Measurements from ENCODE around the gene NKX1-2. TPM values are rescaled to one million over a fixed set of nuclear protein-coding genes. Genes with fewer than 3 reads are reported as not detected.
"Not testable (repeated sequence)": the region's sequence is repeated elsewhere in the genome, so short reads cannot be mapped to it uniquely, and the experiment has no call there.

Gene NKX1-2
- total RNA-seq, 1 experiment from 2014 or later, result 57.7 TPM

DNA sequence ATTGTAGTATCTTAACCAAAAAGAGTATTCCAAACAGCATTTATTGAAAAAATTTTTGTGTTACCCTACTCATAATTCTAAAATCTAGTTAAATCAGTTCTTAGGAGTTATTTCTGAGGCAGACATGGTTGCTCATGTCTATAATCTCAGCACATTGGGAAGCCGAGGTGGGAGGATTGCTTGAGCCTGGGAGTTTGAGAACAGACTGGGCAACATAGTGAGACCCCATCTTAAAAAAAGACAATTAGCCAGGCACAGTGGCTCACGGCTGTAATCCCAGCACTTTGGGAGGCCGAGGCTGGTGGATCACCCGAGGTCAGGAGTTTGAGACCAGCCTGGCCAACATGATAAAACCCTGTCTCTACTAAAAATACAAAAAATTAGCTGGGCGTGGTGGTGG is 8.1 kb downstream of the NKX1-2 start:
- ATAC-seq; H3K4me1 Mint-ChIP-seq; POLR2A ChIA-PET; CTCF ChIA-PET; H3K9me3 Mint-ChIP-seq; H3K4me3 Mint-ChIP-seq; H3K36me3 Mint-ChIP-seq; H3K27ac Mint-ChIP-seq; DNase-seq (ENCODE audit: low spot score): not testable (repeated sequence)
- TF ChIP-seq ZNF121 (CRISPR knock-in tag; IDR thresholded peaks at IDR 0.05), result peak; percentile 53; the same call in 1 of the 2 replicates
- peaks cover 14% of the 10 kb centered on the region for H3K27me3 Mint-ChIP-seq (ENCODE audit: low read depth)

DNA sequence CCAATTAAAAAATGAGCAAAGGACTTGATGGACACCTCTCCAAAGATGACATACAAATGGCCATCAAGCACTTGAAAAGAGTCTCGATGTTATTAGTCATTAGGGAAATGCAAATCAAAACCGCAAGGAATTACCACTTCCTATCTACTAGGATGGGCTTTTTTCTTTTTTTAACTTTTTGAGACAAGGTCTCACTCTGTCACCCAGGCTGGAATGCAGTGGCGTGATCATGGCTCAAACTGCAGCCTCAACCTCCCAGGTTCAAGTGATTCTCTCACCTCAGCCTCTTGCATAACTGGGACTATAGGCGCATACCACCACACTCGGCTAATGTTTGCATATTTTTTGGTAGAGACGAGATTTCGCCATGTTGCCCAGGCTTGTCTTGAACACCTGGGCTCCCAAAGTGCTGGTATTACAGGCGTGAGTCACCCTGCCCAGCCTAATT is 13.6 kb downstream of the NKX1-2 start:
- CTCF ChIA-PET, result no interaction called here
- DNase-seq (ENCODE audit: low spot score) (no peak), ATAC-seq (no peak)

DNA sequence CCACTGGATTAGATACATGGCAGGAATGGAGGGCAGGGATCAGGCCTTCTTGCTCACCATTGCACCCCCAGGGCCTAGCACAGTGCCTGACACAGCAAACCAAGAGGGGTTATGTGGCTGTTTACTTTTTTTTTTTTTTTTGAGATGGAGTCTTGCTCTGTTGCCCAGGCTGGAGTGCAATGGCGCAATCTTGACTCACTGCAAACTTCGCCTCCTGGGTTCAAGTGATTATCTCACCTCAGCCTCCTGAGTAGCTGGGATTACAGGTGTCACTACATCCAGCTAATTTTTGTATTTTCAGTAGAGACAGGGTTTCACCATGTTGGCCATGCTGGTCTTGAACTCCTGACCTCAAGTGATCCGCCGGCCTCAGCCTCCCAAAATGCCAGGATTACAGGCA is 14.2 kb downstream of the NKX1-2 start:
- H3K4me3 Mint-ChIP-seq; H3K9me3 Mint-ChIP-seq; H3K27ac Mint-ChIP-seq; H3K4me1 Mint-ChIP-seq; DNase-seq (ENCODE audit: low spot score); H3K36me3 Mint-ChIP-seq; POLR2A ChIA-PET; ATAC-seq; CTCF ChIA-PET; H3K27me3 Mint-ChIP-seq (ENCODE audit: low read depth): not testable (repeated sequence)
- peak; percentile 45; the same call in 1 of the 2 replicates for TF ChIP-seq ZNF121 (CRISPR knock-in tag; IDR thresholded peaks at IDR 0.05)

More for the DNA sequence above, 13.6 kb downstream of the NKX1-2 start:
- Mint-ChIP-seq H3K4me3 (no peak overlapping the region), H3K27me3 (ENCODE audit: low read depth) (no peaks in the 10 kb centered on the region), H3K27ac (no peak overlapping the region), H3K36me3 (no peaks in the 10 kb centered on the region), H3K9me3 (no peaks in the 10 kb centered on the region), H3K4me1 (peaks cover 2% of the 10 kb centered on the region; the same call in 1 of the 2 replicates)
- POLR2A ChIA-PET, result no interaction called here
- TF ChIP-seq HMGA2 (CRISPR knock-in tag; IDR thresholded peaks at IDR 0.05) (no peak), TEAD1 (CRISPR knock-in tag; IDR thresholded peaks at IDR 0.05) (no peak)

GRCh38 chr10:124433461-124433860 is 16.4 kb downstream of the NKX1-2 start:
- ATAC-seq (no peak), DNase-seq (ENCODE audit: low spot score) (no peak)
- Mint-ChIP-seq H3K4me3 (no peak overlapping the region), H3K27ac (no peak overlapping the region), H3K27me3 (ENCODE audit: low read depth) (no peaks in the 10 kb centered on the region; the same call in 1 of the 2 replicates), H3K4me1 (peaks cover 17% of the 10 kb centered on the region), H3K9me3 (no peaks in the 10 kb centered on the region), H3K36me3 (no peaks in the 10 kb centered on the region)
- CTCF ChIA-PET, result interaction anchor here (0.6 to 1.5 kb wide), 3 partner anchors 21 to 44 kb away, joined by 3 to 4 read pairs (median 3); no protein-coding TSS in a partner anchor
- POLR2A ChIA-PET, result interaction anchor here (1.0 to 1.2 kb wide), 2 partner anchors 15 to 21 kb away, joined by 3 read pairs; partner anchors contain the start of gene OAT
- TF ChIP-seq ZNF671 (CRISPR knock-in tag; IDR thresholded peaks at IDR 0.05) (no peak), GABPB1 (CRISPR knock-in tag; IDR thresholded peaks at IDR 0.05) (no peak), CREM (CRISPR knock-in tag; IDR thresholded peaks at IDR 0.05) (no peak), ZNF219 (CRISPR knock-in tag; IDR thresholded peaks at IDR 0.05; ENCODE audit: borderline replicate concordance) (no peak), ATF1 (CRISPR knock-in tag; IDR thresholded peaks at IDR 0.05) (no peak), E2F1 (CRISPR knock-in tag; IDR thresholded peaks at IDR 0.05) (no peak), IRF1 (CRISPR knock-in tag; IDR thresholded peaks at IDR 0.05) (no peak), MXD4 (CRISPR knock-in tag; IDR thresholded peaks at IDR 0.05; ENCODE audit: borderline replicate concordance) (no peak), CBFB (CRISPR knock-in tag; IDR thresholded peaks at IDR 0.05; ENCODE audit: low read depth) (no peak), TP53 (CRISPR knock-in tag; IDR thresholded peaks at IDR 0.05) (no peak), ESRRA (CRISPR knock-in tag; IDR thresholded peaks at IDR 0.05; ENCODE audit: borderline replicate concordance) (no peak)
- TF ChIP-seq, protein P1, sequence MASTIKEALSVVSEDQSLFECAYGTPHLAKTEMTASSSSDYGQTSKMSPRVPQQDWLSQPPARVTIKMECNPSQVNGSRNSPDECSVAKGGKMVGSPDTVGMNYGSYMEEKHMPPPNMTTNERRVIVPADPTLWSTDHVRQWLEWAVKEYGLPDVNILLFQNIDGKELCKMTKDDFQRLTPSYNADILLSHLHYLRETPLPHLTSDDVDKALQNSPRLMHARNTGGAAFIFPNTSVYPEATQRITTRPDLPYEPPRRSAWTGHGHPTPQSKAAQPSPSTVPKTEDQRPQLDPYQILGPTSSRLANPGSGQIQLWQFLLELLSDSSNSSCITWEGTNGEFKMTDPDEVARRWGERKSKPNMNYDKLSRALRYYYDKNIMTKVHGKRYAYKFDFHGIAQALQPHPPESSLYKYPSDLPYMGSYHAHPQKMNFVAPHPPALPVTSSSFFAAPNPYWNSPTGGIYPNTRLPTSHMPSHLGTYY (CRISPR knock-in tag; IDR thresholded peaks at IDR 0.05), result no peak
- TF ChIP-seq, protein P2, sequence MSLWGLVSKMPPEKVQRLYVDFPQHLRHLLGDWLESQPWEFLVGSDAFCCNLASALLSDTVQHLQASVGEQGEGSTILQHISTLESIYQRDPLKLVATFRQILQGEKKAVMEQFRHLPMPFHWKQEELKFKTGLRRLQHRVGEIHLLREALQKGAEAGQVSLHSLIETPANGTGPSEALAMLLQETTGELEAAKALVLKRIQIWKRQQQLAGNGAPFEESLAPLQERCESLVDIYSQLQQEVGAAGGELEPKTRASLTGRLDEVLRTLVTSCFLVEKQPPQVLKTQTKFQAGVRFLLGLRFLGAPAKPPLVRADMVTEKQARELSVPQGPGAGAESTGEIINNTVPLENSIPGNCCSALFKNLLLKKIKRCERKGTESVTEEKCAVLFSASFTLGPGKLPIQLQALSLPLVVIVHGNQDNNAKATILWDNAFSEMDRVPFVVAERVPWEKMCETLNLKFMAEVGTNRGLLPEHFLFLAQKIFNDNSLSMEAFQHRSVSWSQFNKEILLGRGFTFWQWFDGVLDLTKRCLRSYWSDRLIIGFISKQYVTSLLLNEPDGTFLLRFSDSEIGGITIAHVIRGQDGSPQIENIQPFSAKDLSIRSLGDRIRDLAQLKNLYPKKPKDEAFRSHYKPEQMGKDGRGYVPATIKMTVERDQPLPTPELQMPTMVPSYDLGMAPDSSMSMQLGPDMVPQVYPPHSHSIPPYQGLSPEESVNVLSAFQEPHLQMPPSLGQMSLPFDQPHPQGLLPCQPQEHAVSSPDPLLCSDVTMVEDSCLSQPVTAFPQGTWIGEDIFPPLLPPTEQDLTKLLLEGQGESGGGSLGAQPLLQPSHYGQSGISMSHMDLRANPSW (CRISPR knock-in tag; conservative IDR thresholded peaks at IDR 0.05; ENCODE audit: low read depth), result no peak
- TF ChIP-seq, protein P3, sequence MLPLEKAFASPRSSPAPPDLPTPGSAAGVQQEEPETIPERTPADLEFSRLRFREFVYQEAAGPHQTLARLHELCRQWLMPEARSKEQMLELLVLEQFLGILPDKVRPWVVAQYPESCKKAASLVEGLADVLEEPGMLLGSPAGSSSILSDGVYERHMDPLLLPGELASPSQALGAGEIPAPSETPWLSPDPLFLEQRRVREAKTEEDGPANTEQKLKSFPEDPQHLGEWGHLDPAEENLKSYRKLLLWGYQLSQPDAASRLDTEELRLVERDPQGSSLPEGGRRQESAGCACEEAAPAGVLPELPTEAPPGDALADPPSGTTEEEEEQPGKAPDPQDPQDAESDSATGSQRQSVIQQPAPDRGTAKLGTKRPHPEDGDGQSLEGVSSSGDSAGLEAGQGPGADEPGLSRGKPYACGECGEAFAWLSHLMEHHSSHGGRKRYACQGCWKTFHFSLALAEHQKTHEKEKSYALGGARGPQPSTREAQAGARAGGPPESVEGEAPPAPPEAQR (CRISPR knock-in tag; IDR thresholded peaks at IDR 0.05), result no peak
- TF ChIP-seq, protein P4, sequence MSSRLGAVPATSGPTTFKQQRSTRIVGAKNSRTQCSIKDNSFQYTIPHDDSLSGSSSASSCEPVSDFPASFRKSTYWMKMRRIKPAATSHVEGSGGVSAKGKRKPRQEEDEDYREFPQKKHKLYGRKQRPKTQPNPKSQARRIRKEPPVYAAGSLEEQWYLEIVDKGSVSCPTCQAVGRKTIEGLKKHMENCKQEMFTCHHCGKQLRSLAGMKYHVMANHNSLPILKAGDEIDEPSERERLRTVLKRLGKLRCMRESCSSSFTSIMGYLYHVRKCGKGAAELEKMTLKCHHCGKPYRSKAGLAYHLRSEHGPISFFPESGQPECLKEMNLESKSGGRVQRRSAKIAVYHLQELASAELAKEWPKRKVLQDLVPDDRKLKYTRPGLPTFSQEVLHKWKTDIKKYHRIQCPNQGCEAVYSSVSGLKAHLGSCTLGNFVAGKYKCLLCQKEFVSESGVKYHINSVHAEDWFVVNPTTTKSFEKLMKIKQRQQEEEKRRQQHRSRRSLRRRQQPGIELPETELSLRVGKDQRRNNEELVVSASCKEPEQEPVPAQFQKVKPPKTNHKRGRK (CRISPR knock-in tag; IDR thresholded peaks at IDR 0.05; ENCODE audit: borderline replicate concordance), result no peak
- TF ChIP-seq, protein P5, sequence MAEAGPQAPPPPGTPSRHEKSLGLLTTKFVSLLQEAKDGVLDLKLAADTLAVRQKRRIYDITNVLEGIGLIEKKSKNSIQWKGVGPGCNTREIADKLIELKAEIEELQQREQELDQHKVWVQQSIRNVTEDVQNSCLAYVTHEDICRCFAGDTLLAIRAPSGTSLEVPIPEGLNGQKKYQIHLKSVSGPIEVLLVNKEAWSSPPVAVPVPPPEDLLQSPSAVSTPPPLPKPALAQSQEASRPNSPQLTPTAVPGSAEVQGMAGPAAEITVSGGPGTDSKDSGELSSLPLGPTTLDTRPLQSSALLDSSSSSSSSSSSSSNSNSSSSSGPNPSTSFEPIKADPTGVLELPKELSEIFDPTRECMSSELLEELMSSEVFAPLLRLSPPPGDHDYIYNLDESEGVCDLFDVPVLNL (CRISPR knock-in tag; IDR thresholded peaks at IDR 0.05; ENCODE audit: borderline replicate concordance, low read depth), result no peak
